NCI-H460 (cell line): ENCODE results near the gene STK32A. TPM values are rescaled to one million over a fixed set of nuclear protein-coding genes. Genes with fewer than 3 reads are reported as not detected.

Experiments
- small RNA-seq, 2 experiments: library from RNA; depleted of rRNA; stranded (forward); fragments of <200 nt; gene quantifications; one replicate each; pipeline ENCODE3, GENCODE V24; 2014
- total RNA-seq: library from RNA; depleted of rRNA; stranded (reverse); fragments of >200 nt; shearing (Covaris generic); gene quantifications from 2 replicates; pipeline ENCODE4 v1.2.3, GENCODE V29; 2014

The STK32A gene
- total RNA-seq, 1 experiment from 2014 or later: 0.32 TPM

Small RNA genes within 50 kb of the gene (small RNA-seq; reads per million reads assigned to genes)
- gene AC011373.1: 0 to 0.41 reads per million in 2 experiments
